BJ (cell line): ENCODE data around the gene GPS2. TPM values are rescaled to one million over a fixed set of nuclear protein-coding genes. Genes with fewer than 3 reads are reported as not detected.

Source experiments
- CTCF ChIA-PET: fragments of 350-600 bp; formaldehyde crosslinking; extraction: SDS; loops from one replicate; lab custom pipeline; 2021; ENCODE audit warnings: antibody characterized with exemption, inconsistent platforms; lab: Yijun Ruan, JAX
- POLR2A ChIA-PET: fragments of 300-600 bp; sonication (Branson Sonifier 250); formaldehyde crosslinking; extraction: SDS; loops from one replicate; lab custom pipeline; 2021; ENCODE audit warnings: antibody characterized with exemption; lab: Charles Lee
- DNase-seq: peaks from one replicate; pipeline ENCODE4 v3.0.0-alpha.2; 2011; ENCODE audit warnings: low read depth
- H3K27me3 ChIP-seq: 2 replicates; pipeline ENCODE4 v1.6.0; 2011; ENCODE audit warnings: low read length; ENCODE audit not compliant: control insufficient read depth, insufficient read depth
- H3K36me3 ChIP-seq: 2 replicates; pipeline ENCODE4 v1.5.1; 2011; ENCODE audit warnings: low read length; ENCODE audit not compliant: control insufficient read depth, insufficient read depth
- H3K4me3 ChIP-seq: 2 replicates; pipeline ENCODE4 v1.5.1; 2011; ENCODE audit warnings: low read depth, mild to moderate bottlenecking, control low read depth, low read length
- polyA plus RNA-seq: library from polyadenylated mRNA; depleted of rRNA; stranded (reverse); fragments of >200 nt; gene quantifications from 2 replicates; pipeline ENCODE4 v1.2.3, GENCODE V29; 2011
- TF ChIP-seq, protein P1 (sequence below): IDR thresholded peaks from 2 replicates; pipeline ENCODE4 v1.5.1; 2011; ENCODE audit warnings: low read depth, mild to moderate bottlenecking, control low read depth, inconsistent platforms, low read length, moderate library complexity; ENCODE audit not compliant: insufficient read depth

The GPS2 gene
- polyA plus RNA-seq, 1 experiment, result 37.4 TPM

GRCh38 chr17:7352910-7353635 is 37.9 kb upstream of the GPS2 start:
- TF ChIP-seq, protein P1, sequence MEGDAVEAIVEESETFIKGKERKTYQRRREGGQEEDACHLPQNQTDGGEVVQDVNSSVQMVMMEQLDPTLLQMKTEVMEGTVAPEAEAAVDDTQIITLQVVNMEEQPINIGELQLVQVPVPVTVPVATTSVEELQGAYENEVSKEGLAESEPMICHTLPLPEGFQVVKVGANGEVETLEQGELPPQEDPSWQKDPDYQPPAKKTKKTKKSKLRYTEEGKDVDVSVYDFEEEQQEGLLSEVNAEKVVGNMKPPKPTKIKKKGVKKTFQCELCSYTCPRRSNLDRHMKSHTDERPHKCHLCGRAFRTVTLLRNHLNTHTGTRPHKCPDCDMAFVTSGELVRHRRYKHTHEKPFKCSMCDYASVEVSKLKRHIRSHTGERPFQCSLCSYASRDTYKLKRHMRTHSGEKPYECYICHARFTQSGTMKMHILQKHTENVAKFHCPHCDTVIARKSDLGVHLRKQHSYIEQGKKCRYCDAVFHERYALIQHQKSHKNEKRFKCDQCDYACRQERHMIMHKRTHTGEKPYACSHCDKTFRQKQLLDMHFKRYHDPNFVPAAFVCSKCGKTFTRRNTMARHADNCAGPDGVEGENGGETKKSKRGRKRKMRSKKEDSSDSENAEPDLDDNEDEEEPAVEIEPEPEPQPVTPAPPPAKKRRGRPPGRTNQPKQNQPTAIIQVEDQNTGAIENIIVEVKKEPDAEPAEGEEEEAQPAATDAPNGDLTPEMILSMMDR, result no peak
- ChIA-PET POLR2A (interaction anchor here (1.0 kb wide), 1 partner anchor 51 kb away, joined by 3 read pairs; the partner anchor contains the start of gene TMEM256), CTCF (interaction anchor here (0.7 to 4.8 kb wide), 4 partner anchors 51 to 208 kb away, joined by 3 to 45 read pairs (median 22); partner anchors contain the start of genes SENP3, TMEM102 and TMEM256)
- Histone ChIP-seq H3K4me3 (peak overlapping the region; percentile 71), H3K36me3 (no peaks in the 10 kb centered on the region), H3K27me3 (no peaks in the 10 kb centered on the region)
- DNase-seq, result no peak

- ChIA-PET POLR2A (no interaction called here), CTCF (interaction anchor here (0.7 to 4.8 kb wide), 2 partner anchors 52 to 208 kb away, joined by 3 to 40 read pairs; partner anchors contain the start of genes SENP3 and TMEM256)
- no peaks in the 10 kb centered on the region for H3K36me3 ChIP-seq
- TF ChIP-seq, protein P1, result no peak; the same call in 1 of the 2 replicates
- no peaks in the 10 kb centered on the region for H3K27me3 ChIP-seq
- peak overlapping the region; percentile 71 for H3K4me3 ChIP-seq
- DNase-seq, result no peak
These were observed 37.3 kb upstream of the GPS2 start for GRCh38 chr17:7352503-7352889.

GRCh38 chr17:7351665-7352502 is 36.7 kb upstream of the GPS2 start, which contains the start of gene KCTD11:
Gene KCTD11, plus strand, starts transcription at chr17:7352162.
- TF ChIP-seq, protein P1, result peak; percentile 75; the same call in 1 of the 2 replicates
- peak within 1 kb of the TSS; percentile 71 for H3K4me3 ChIP-seq
- POLR2A ChIA-PET, result interaction anchor here (0.6 kb wide), 1 partner anchor 336 kb away, joined by 3 read pairs; the partner anchor contains the start of gene TP53
- no peaks in the 10 kb centered on the region for H3K27me3 ChIP-seq
- peak; percentile 63 for DNase-seq
- CTCF ChIA-PET, result interaction anchor here (0.6 to 4.8 kb wide), 4 partner anchors 8 to 209 kb away, joined by 3 to 40 read pairs (median 5); partner anchors contain the start of gene SENP3
- no peaks in the 10 kb centered on the region for H3K36me3 ChIP-seq

DNA sequence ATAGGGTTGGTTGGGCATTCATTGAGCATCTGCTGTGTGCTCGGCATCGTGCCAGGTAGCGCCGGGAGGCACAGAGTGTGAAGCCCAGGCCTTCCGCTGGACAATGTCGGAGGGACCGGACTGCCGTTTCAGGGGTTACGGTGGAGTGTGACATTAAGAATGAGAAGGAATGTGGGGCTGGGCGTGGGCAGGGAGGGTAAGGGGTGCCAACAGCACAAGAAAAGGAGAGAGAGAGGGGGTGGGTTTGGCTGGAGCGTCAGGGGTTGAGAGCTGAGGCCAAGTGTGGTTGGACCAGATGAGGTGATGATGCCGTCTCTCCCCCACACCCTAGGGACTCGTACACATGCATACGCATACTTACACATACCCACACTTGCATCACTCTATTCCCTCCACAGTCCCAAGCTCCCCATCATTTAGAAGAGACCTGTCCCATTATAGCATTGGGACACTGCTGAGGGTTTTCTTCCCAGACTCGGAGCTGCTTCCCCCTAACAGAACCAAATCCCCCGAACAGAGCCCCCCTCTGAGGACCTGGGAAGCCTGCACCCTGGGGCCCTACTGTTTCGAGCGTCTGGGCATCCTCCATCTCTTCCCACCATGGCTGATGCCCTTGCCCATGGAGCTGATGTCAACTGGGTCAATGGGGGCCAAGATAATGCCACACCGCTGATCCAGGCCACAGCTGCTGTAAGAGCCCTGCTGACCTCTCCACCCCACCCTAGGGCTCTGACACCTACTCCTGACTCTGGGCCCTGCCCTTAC is 33.5 kb upstream of the GPS2 start:
- H3K36me3 ChIP-seq, result no peaks in the 10 kb centered on the region
- H3K4me3 ChIP-seq, result no peak overlapping the region
- ChIA-PET POLR2A (interaction anchor here (0.6 to 1.1 kb wide), 2 partner anchors 19 to 212 kb away, joined by 3 read pairs; no protein-coding TSS in a partner anchor), CTCF (interaction anchor here (1.2 to 3.3 kb wide), 2 partner anchors 68 to 212 kb away, joined by 3 to 13 read pairs; partner anchors contain the start of genes SENP3 and SLC2A4)
- DNase-seq, result no peak
- TF ChIP-seq, protein P1, result no peak
- no peaks in the 10 kb centered on the region; the same call in 1 of the 2 replicates for H3K27me3 ChIP-seq
